GM19467 (cell line): ENCODE results near the gene OST4.
"Not testable (repeated sequence)": the region's sequence is repeated elsewhere in the genome, so short reads cannot be mapped to it uniquely, and the experiment has no call there.

Source experiments
- ATAC-seq: cut with Tn5 transposase; IDR thresholded peaks from one replicate; pipeline ENCODE4 v1.9.1; 2021; ENCODE audit warnings: mild to moderate bottlenecking, moderate library complexity; ENCODE audit not compliant: unreplicated experiment

Gene OST4

DNA sequence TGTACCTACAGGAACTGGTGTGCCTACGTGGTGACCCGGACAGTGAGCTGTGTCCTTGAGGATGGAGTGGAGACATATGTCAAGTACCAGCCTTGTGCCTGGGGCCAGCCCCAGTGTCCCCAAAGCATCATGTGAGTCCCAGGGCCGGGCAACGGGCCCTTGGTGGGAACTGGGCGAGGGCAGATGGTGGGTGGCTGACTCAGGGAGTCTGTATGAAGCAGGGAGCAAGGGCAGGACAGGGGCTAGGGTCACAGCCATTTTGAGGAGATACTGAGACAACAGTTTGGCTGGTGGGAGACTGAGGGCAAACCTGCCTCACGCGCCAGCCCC lies 8.7 kb upstream of the OST4 start:
- ATAC-seq: no peak

GRCh38 chr2:27079233-27080139 lies 8.0 kb upstream of the OST4 start:
- no peak for ATAC-seq

DNA sequence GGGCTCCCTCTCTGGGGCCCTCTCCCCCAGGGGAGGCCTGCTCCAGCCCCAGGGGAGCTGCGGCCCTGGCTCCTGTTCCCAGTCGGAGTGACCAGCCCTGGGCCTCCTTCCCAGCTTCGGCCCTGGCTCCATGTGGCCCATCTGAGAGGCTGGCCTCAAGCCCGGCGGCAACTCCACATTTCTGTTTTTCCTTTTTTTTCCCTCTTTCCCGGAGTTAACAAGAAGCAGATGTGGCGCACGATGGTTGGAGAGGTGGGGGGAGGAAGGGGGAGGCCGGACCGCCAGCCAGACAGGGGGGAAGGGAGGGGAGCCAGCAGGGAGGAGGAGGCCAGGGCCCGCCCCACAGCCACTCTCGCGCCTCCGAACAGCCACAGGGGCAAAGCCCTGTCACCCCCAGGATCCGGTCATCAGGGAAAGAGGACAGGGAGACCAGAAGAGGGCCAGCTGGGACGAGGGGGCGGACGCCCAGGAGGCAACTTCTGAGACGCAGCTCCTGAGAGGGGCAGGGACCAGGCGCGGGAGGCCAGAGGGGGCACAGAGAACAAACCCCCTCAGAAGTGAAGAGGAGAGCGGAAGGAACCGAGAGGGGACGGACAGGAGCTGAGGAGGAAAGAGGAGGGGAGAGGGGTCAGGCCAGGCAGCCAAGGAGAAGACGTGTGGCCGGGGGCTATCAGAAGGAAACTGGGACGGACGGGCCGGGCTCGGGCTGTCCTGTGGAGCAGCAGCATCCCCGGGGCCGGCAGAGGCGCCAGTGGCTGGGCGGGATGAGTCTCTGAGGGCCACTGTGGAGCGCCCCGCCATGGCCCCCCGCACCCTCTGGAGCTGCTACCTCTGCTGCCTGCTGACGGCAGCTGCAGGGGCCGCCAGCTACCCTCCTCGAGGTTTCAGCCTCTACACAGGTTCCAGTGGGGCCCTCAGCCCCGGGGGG lies 7.1 kb upstream of the OST4 start, which contains the start of gene EMILIN1:
Gene EMILIN1 (plus strand): TSS at position 349 of the 928 bp plus-strand sequence. CDS start 451 bp downstream, at position 800.
- no peak for ATAC-seq

GRCh38 chr2:27077231-27077630 lies 5.8 kb upstream of the OST4 start:
- ATAC-seq: no peak

DNA sequence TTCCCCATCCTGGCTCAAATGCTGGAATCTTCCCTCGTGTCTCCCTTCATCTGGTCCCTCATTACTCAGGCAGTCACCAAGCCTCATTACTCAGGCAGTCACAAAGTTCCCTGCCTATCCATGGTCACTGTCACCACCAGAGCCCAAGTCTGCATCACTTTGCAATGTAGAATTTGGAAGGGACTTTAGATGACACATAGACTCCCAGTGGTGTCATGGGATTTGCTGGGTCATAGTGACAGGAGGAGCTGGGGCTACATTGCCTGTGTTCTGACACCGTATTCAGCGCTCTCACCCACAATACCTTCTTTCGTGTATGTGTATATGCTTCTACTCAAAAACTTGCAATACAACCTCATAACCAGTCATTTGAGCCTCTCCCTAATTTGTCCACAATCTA lies 4.9 kb upstream of the OST4 start:
- ATAC-seq: no peak

- ATAC-seq: not testable (repeated sequence)
Measured at GRCh38 chr2:27075566-27075871, 4.1 kb upstream of the OST4 start.

DNA sequence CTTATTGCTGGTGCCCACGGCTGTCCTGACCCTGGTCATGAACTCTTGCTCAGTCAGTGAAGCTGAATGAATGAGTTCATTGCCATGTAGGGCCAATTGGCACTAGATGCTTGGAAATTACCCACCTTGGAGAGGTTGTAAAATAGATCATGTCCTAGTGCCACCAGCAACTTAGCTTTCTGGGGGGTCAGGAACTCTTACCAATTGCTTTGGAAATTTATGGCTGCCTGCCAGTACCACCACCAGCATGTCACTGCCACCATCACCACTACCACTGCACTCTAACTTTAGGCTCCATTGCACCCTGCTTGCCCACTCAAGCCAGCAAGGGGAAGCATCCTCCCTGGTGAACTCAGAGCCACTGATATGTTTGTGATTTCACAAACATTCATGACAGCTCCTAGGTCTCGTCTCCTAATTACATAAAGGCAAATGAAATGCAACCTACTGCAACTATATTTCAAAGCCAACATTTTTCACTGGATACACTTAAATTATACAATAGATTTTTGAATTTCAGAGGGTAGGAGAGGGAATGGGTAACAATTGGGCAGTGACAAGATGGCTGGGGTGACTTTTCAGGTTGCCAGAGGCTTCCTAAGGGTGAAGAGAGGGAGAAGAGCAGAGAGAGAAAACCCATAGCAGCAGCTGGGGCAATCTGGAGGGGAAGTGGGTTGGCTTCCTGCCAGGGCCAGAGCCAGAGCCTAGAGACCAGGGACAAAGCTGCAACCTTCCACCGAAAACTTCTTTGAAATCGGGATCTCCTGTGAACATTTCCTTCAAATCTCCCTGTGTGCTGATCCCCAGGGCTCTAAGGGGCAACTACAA lies 3.5 kb upstream of the OST4 start:
- no peak for ATAC-seq

GRCh38 chr2:27073782-27074181 lies 2.3 kb upstream of the OST4 start:
- ATAC-seq: no peak

GRCh38 chr2:27072920-27073319 lies 1.5 kb upstream of the OST4 start:
- ATAC-seq: no peak

- ATAC-seq: peak; percentile 17
Measured at GRCh38 chr2:27071990-27072830, 756 bp upstream of the OST4 start.

GRCh38 chr2:27070653-27071276 lies 689 bp downstream of the OST4 start:
- no peak for ATAC-seq

DNA sequence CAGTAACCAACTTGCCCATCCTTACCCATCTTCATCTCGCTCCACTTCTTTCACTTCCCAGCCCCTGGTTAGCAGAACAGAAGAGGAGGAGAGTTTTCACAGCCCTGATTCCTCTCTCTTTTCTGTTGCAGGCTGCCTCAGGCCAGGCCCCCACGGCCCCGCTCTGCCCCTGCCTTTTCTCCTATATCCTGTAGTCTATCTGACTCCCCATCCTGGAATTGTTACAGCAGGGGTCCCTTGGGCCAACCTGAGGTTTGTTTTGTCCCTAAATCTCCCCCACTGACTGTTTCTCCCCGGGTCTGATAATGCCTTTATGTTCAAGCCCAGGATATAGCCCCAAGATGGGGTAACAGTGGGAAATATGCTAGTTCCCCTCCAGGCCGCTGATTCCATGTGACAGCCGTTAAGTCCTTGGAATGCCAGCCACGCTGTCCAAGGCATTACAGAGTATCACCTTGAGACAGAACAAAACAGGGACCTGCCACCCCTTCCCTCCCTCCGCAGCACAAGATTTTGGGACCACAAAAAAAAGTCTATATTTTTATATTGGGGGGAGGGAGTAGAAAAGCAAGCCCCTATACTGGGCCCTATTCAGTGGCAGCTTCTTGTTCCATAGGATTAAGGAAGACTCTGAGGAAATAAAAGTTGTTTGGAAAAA lies 1.4 kb downstream of the OST4 start:
- ATAC-seq: no peak

- ATAC-seq: no peak
Measured at GRCh38 chr2:27069436-27069835, 2.0 kb downstream of the OST4 start.

DNA sequence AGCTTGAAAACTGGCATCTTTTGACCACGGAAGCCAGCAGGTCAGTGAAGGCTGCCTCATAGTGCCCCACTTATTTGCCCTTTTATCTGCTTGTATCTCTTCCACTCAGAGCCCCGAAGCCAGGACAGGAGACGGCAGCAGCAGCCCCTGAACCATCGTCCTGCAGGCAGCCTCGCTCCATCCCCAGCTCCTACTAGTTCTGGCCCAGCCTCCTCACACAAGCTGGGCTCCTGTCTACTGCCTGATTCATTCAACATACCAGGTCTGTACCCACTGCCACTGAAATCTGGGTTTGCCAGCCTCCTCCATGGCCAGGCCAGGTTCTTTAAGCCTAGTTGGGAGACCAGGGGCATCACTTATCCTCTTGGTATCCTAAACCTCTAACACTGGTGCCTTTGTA lies 4.1 kb downstream of the OST4 start:
- ATAC-seq: no peak

DNA sequence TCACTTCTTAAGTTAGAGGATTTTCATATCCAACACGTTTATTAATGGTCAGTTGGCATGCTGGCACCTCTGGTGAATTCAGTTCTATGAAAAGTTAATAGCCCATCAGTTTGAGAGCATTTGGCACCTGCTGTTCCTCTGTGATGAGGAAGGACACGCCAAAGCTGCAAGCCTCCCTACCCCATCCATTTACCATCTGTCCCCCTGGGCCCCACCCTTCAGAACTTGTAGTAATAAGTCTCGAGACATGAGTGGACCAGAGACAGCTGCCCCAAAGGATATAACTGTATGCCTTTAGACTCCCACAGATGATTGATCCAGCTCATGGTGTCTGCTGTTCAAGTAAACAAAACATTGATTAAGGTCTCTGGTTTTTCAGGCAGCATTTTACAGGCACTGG lies 6.3 kb downstream of the OST4 start:
- ATAC-seq: no peak

- ATAC-seq: no peak
Measured at GRCh38 chr2:27060323-27060722, 11.1 kb downstream of the OST4 start.

DNA sequence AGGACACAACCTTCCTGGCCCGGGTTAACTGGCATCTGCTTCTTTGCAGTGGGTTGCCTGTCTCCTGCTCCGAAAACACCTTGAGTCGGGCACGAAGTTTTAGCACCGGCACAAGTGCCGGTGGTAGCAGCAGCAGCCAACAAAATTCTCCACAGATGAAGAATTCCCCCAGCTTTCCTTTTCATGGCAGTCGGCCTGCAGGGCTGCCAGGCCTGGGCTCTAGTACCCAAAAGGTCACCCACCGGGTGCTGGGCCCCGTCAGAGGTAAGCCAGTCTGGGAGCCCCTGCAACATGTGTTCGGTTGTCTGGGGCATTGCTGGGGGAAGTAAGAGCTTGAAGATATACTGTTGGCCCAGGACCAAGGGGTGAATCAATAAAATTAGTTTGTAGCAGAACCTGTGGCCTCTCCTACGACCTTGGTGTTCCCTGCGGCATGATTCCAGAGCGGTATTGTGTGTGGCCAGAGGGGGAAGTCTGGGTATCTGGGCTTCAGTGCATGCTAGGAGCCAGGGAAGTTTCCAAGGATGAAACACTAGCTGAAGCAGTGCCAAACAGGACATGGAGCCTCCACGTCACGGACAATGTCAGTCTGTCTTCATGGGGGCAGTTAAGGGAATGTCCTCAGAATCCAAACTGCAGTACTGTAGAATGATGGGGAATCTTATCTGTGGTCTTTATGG lies 12.2 kb downstream of the OST4 start:
- no peak for ATAC-seq

- no peak for ATAC-seq
Measured at GRCh38 chr2:27058210-27058609, 13.2 kb downstream of the OST4 start.

DNA sequence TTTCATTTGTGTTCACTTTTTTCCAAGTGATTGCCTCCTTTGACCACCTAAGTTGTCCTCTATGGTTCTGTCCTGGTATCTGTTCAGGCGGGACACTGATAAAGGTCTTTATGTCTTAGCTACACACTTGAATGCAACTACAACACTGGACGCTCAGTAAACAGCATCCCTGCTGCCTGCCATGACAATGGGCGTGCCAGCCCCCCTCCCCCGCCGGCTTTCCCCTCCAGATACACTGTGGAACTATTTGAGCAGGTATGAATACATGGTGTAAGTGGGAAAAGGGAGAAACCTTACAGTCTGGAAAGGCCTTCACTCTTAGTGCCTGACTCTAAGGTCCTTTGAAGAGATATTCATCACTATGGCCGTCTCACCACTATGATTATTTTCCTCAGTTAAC lies 14.3 kb downstream of the OST4 start:
- no peak for ATAC-seq
